GM19328 (cell line): ENCODE measurements around the gene NDUFA3.
"Not testable (repeated sequence)": the region's sequence is repeated elsewhere in the genome, so short reads cannot be mapped to it uniquely, and the experiment has no call there.

Source experiments
- ATAC-seq: cut with Tn5 transposase; IDR thresholded peaks from one replicate; pipeline ENCODE4 v1.9.1; 2021; ENCODE audit warnings: mild to moderate bottlenecking, moderate library complexity; ENCODE audit not compliant: unreplicated experiment

NDUFA3 gene

DNA sequence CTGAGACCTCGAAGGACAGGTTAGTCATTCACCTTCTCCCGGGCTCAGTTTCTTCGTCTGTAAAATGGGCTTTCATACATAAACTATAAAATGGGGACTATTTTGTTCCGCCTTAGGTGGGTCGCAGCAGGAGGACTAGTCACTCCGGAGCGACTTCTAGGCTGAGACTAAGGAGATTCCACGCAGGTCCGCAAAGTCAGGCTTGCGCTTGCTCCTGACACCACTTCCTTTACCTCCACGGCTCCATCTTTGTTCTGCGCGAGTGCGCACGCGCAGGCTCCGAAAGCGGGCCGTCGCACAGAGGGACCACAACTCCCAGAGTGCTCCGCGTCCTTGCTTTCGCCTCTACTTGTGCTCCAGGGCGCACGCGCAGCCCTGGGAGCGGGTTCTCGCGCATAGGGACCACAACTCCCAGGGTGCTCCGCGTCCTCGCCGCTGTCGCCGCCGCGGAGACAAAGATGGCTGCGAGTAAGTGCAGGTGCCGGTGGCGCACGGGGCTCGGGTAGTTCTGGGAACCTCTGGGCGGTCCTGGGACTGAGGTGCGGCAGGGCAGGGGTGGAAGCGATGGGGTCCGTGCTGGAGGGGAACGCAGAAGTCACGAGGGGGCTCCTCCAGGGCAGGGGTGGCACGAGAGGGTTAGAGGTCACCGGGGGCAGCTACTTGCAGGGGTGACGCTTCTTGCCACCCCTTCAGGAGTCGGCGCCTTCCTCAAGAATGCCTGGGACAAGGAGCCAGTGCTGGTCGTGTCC is at the start of gene NDUFA3:
Gene NDUFA3 (plus strand): TSS at position 435 of the 749 bp plus-strand sequence. CDS start 24 bp downstream, at position 459.
- ATAC-seq: peak; percentile 97

DNA sequence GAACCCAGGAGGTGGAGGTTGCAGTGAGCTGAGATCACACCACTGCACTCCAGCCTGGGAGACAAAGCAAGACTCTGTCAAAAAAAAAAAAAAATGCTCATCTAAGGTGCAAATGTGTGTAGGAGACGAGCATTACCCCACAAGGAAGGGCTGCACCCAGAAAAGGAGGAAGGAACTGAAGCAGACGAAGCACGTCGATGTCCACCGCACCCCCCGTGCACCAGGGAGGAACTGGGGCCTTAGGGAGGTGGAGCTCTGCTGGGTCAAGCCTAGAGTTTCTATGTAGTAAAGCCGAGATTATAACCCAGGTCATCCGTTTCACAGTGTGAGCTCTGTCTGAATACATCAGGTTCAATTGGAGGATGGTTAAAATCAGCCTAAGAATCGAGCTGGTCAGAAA is 40.0 kb upstream of the NDUFA3 start:
- ATAC-seq: no peak

DNA sequence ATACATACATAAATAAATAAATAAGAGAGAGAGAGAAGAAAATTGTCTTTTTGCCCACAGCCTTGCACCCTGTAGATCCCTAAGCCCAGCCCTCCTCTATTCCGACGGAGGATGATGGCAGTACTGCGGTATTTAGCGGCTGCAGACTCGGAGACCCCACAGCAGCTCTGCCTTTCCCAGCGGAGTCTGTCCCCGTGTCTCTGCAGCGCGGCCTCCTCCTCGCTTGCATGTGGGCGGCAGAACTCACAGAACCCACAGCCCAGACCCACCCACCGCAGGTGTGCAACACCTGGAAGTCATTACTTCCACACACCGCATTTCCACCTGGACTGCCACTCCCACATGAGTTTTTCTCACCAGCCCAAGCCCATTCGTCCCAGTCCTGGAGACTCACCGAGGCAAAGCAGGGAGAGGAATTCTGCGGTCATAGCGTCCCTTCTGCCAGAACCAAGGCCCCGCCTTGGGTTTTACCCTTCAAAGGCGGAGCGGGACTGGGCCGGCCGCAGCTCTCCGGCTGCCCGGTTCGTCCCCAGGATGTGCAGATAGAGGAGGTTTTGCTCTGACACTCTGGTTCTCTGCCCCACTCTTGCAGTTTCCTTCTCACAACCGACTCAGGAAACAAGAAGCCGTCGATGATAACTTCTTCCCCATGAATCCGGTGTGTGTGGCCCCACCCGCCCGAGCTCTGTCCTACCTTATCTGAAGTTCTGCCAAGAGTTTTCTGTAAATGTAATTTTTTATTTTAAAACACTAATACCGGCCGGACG is 39.1 kb upstream of the NDUFA3 start, which contains the start of gene VSTM1:
Gene VSTM1 (minus strand): TSS at position 548 of the 767 bp plus-strand sequence. CDS start 120 bp downstream, at position 428.
- ATAC-seq: no peak

DNA sequence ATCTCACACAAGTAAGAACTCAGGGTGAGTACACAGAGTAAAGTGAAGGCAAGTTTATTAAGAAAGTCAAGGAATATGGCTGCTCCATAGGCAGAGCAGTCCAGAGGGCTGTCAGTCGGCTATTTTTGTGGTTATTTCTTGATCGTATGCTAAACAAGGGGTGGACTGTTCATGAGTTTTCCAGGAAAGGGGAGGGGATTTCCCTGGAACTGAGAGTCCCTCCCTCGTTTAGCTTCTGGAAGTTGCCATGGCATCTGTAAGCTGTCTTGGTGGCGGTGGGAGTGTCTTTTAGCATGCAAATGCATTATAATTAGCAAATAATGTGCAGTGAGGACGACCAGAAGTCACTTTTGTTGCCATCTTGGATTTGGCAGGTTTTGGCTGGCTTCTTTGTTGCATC is 33.2 kb upstream of the NDUFA3 start:
- ATAC-seq: no peak

DNA sequence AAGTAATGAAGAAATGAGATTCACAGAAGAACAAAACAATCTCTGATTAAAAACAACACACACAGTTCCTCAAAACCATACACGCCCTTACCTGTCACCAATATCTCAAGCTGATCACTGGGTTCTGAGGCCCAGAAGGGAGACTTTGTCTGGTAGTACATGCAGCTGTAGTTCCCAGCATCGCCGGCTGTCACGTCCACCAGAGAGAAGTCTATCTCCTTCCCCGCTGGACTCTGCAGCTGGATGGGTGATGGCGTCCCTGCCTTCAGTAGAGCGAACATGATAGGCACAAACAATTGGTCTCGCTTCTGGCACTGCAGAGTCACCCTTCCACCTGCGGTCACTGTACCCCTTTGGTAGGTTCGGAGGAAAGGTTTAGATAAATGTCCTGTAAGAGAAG is 28.8 kb upstream of the NDUFA3 start:
- ATAC-seq: no peak

DNA sequence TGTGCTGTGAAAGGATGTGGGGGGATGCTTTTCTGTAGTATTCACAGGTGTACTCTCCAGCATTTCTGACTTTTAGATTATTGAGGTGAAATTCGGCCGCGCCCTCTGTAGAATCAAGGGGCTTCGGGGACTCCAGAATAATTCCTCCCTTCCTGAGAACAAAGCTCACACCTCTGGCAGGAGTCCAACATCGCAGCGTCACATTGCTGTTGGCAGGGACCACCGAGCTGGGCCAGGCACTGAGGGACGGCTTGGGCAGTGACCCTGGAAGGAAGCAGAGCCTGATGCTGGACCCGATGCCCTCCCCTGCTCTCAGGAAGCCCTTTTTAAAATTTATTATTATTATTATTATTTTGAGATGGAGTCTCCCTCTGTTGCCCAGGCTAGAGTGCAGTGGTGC is 27.8 kb upstream of the NDUFA3 start:
- ATAC-seq: no peak

DNA sequence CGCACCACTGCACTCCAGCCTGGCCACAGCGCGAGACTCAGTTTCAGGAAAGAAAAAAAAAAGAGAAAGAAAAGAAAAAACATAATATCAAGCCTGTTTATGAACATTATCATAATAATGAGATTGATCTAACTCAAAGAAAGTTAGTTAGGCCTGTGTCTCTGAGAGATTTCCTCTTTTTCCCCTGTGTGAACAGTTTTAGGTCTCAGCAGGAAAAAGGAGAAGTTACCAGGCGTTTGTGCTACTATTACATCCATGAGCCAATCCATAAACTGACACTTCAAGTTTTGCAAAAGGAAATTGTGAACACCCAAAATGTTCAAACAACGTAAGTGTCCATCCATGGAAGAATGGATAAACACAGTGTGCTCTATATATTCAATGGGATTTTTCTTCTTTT is 25.3 kb upstream of the NDUFA3 start:
- ATAC-seq: no peak

DNA sequence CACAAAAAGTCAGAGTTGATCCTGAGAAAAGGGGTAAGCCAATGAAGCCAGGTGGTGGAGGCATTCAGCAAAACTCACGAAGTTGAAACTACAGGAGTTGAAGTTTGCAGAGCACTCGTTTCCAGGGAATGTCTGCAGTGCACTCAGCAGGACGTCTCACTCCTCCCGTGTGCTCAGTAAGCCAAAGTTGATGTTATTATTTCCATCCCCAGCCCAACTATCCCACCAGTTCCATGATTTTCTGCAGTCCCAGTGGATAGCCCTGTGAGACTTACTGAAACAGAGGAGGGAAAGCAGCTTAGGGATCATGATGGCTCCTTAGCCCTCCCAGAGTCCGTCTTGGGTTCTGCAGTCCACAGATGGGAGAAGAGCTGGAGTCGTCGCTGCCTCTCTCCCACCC is 21.6 kb upstream of the NDUFA3 start, which contains the start of gene TARM1:
Gene TARM1 (minus strand): TSS at position 334 of the 400 bp plus-strand sequence. CDS start 25 bp downstream, at position 309.
- no peak for ATAC-seq

DNA sequence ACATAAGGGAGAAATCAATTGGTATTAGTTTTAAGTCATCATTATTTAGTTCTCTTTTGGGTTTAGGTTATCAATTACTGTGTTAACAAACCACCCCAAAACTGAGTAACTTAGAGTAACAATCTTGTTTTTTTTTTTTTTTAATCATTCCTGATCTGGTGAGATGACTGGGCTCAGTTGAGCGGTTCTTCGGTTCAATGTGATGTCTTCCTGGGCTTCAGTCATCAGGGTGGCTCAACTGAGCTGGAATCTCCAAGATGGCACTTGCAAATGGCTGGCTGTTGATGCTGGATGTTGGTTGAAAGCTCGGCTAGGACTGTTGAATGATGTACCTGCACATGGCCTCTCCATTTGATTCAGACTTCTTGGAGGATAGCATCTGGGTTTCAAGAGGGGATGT is 18.2 kb upstream of the NDUFA3 start:
- no peak for ATAC-seq

DNA sequence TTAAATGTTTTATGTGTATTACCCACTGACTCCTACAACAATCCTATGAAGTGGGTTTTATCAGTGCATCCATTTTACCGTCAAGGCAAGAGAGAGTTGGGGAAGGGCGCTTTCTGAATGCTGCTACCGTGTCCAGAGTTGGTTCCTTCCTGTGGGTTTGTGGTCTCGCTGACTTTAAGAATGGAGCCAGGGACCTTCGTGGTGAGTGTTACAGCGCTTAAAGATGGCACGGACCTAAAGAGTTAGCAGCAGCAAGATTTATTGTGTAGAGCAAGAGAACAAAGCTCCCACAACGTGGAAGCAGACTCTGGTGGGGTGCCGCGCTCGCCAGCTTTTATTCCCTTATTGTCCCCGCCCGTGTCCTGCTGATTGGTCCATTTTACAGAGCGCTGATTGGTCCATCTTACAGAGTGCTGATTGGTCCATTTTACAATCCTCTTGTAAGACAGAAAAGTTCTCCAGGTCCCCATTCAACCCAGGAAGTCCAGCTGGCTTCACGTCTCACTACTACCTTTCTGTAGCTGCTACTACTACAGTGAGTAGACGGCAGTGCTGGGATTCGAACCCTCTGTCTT is 8.1 kb upstream of the NDUFA3 start:
- no peak for ATAC-seq

DNA sequence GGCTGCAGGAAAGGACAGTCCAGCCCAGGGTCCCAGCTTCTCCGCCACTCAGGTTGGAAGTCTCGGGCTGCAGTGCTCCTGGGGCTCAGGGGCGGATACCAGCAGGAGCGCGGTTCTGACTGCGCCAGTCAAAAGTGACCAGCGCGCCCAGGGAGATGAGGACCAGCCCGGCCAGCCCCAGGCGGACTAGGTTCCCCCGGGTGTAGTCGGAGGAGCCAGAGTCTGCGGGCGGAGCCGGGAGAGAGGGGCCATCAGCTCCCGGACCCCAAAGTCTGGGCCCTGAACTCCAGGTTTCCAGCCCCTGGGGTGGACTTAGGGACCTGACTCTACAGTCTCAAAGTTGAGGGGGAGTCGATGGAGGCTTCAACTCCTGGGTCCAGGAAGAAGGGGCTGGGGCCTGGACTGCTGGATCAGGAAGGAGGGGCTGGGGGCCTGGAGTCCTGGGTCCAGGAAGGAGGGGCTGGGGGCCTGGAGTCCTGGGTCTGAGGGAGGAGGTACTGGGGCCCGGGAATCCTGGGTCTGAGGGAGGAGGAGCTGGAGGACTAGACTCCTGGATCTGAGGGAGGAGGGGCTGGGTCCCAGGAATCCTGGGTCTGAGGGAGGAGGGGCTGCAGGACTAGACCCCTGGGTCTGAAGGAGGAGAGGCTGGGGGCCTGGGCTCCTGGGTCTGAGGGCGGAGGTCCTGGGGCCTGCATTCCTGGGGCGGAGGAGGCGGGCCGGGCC is 7.4 kb upstream of the NDUFA3 start:
- ATAC-seq: no peak

DNA sequence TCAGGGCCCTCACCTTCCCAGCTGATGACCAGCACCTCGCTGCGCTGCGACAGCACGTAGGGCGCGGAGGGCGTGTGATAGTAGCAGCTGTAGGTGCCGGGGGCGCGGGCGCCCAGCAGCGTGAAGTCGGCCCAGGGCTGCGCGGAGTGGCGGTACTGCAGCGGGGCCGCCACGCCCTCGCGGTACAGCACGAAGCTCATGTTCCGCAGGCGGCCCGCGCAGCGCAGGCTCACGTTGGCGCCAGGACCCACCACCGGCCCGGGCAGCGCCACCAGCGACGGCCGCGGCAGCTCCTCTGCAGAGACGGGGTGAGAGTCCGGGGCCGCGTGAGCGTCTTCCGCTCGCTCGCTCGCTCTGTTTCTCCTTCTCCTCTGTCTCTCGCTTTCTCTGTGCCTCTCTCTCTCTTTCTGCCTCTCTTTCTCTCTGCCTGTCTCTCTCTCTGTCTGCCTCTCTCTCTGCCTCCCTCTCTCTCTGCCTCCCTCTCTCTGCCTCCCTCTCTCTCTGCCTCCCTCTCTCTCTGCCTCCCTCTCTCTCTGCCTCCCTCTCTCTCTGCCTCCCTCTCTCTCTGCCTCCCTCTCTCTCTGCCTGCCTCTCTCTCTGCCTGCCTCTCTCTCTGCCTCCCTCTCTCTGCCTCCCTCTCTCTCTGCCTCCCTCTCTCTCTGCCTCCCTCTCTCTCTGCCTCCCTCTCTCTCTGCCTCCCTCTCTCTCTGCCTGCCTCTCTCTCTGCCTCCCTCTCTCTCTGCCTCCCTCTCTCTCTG is 6.6 kb upstream of the NDUFA3 start:
- not testable (repeated sequence) for ATAC-seq

DNA sequence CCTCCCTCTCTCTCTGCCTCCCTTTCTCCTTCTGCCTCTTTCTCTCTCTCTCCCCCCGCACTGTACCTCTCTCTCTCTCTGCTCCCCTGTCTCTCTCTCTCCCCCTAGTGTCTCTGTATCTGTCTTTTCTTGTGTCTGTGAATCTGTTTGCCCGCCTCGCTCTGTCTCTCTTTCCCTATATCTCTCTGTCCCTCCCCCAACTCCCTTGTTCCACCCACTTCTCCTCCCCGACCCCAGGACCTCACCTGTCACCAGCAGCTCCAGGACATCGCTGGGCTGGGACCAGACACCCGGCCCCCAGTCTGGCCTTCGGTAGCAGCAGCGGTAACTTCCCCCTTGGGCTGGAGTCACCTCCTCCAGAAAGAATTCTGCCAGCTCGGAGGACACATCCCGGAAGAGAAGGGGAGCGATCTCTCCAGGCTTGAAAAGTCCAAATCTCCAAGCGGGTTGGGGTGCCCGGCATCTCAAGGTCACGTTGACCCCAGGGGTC is 6.0 kb upstream of the NDUFA3 start:
- ATAC-seq: no peak

DNA sequence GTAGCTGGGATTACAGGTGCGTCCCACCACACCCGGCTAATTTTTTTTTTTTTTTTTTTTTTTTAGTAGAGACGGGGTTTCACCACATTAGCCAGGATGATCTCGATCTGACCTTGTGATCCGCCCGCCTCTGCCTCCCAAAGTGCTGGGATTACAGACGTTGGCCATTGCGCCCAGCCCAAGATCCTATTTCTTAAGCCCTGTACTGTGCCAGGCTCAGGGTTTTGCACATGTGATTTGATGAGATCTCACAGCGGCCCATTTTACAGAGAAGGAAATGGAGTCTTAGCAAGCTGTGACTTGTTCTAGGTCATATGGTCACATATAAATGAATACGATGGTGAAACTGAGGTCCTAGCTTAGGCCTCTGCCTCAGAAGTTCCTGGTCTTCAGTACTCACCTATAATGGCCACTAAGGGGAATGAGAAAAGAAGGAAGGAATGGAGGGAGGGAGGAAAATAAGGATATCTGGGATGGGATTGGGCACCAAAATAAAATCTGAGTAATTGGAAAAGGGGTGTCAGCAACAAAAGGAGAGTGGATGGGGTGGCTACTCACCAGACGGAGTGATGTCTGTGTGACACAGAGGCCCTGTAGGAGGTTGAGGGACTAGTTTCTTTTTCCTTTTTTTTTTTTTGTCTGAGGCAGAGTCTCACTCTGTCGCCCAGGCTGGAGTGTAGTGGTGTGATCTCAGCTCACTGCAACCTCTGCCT is 3.3 kb upstream of the NDUFA3 start:
- ATAC-seq: no peak

DNA sequence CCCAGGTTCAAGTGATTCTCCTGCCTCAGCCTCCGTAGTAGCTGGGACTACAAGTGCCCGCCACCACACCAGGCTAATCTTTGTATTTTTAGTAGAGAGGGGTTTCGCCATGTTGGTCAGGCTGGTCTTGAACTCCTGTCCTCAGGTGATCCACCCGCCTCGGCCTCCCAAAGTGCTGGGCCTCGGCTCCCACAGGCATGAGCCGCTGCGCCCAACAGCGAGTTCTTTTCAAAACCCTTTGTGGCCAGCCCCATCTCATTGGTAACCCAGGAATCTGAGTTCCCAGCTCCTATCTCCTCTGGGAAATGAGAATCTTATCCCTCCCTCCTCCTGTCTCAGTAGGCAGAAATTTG is 2.8 kb upstream of the NDUFA3 start:
- not testable (repeated sequence) for ATAC-seq

DNA sequence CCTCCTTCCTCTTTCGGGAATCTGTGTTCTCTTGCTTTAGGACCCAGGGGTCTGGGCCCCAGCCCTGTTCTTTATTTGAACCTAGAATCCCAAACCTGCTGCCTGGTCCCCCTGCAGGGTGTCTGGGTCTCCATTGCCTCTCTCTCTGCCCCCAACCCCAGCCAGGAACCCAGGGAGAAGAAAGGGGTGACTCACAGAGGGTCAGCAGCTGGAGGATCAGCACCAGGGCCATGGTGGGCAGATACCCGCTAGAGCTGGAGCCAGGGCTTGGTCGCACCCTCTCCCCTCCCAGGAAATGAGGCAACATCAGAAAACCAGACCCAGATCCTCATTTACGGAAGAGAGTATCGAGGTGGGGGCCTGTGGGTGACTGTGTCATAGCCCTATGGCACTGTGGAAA is 2.1 kb upstream of the NDUFA3 start, which contains the start of gene OSCAR:
Gene OSCAR (minus strand): TSS at position 243 of the 400 bp plus-strand sequence. CDS start 11 bp downstream, at position 232.
- ATAC-seq: no peak

DNA sequence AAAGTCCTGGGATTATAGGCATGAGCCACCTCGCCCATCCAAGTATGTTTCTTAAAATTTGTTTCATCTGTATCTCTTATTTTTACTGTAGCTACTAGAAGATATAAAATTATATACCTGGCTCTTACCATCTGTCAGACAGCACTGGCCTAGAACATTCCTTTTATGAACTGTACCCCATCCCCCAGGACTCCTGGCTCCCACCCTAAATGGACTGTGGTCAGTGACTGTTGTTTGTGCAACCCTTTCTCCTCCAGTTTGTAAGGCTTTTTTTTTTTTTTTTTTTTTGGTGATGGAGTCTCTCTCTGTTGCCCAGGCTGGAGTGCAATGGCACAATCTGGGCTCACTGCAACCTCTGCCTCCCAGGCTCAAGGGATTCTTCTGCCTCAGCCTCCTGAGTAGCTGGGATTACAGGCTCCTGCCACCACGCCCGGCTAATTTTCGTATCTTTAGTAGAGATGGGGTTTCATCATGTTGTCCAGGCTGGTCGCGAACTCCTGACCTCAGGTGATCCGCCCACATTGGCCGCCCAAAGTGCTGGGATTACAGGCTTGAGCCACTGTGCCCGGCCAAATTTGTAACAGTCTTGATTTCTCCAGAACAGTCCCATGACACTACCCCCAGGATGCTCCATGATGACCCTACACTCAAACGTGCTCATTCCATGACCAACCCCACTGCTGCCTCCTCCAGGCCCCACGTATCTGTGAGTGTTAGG is 2.5 kb downstream of the NDUFA3 start:
- ATAC-seq: no peak

DNA sequence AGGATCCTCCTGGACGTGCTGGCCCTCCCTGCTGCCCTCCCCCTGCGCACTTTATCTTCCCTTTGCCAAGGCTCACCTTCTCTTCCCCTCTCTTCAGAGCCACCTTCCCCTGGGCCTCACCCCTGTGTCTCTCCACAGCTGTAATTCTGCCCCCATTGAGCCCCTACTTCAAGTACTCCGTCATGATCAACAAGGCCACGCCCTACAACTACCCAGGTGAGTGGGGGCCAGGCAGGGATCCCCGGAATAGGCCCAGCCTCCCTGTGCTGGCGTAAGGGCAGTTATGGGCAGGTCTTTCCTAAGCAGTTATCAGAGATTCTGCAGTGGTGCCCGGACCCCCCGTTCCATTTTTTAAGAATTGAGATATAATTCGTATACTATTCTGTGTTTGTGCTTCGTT is 3.1 kb downstream of the NDUFA3 start:
- no peak for ATAC-seq

DNA sequence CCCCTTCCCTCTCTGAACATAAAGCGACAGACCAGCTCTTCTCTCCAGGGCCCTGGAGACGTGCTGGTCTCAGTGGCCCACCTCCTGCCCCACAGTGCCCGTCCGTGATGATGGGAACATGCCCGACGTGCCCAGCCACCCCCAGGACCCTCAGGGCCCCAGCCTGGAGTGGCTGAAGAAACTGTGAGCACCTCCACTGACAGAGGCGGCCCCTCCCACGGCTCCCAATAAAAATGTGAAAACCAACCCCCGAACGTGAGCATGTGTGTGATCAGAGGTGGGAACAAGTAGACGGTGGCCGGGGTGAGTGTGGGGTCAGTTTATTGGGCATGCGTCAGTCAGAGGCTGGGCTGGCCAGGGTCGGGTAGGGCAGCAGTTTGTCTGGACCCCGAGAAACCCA is 4.1 kb downstream of the NDUFA3 start:
- no peak for ATAC-seq
